GM21717 (cell line): ENCODE results near the gene CDON.

Experiments
- ATAC-seq: cut with Tn5 transposase; IDR thresholded peaks from one replicate; pipeline ENCODE4 v1.9.1; 2021; ENCODE audit warnings: mild to moderate bottlenecking, moderate library complexity; ENCODE audit not compliant: unreplicated experiment

The CDON gene

GRCh38 chr11:125946712-125947418, 115.8 kb downstream of the CDON start:
- ATAC-seq = no peak

- ATAC-seq = no peak
Measured at GRCh38 chr11:125945797-125946520, 116.7 kb downstream of the CDON start, which contains the start of gene VSIG10L2. Gene VSIG10L2, plus strand, starts transcription at chr11:125946044. Its CDS starts 12 bp downstream, at chr11:125946056.

DNA sequence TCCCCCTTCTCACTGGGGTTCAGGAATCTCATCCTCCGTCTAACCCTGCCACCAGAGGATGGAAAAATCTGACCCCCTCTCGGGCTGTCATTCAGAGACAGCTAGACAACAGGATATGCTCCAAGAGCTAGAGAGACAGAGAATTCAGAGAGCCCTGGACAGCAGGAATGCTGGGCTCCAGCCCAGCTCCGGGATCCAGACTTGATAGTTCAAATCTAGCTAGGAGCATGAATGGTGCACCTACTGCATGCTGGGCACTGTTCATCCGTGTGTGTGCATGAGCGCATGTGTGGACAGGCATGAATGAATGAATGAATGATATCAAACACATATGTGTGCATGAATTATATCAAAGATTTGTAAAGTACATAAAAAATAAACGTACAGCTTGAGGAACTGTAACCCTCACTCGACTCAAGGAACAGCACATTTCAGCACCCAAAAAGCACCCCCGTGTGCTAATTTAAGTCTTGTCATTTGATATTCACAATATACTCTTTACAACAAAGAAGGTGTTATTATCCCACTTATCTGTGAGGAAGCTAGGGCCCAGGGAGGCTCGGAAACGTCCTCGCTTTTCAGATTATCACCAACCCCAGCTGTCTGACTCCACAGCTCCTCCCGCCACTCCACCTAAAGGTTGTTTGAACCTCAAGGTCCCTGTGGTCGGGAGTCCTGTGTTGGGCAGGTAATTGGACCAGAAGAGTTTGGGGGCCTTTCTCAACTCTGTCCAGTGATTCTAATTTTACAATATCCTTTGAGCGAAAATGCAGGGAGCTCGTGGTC, 117.5 kb downstream of the CDON start:
- ATAC-seq = no peak

- ATAC-seq = no peak
Measured at GRCh38 chr11:125944350-125945010, 118.2 kb downstream of the CDON start.

- ATAC-seq = no peak
Measured at GRCh38 chr11:125943661-125944349, 118.9 kb downstream of the CDON start.

GRCh38 chr11:125942771-125943428, 119.8 kb downstream of the CDON start:
- no peak for ATAC-seq

DNA sequence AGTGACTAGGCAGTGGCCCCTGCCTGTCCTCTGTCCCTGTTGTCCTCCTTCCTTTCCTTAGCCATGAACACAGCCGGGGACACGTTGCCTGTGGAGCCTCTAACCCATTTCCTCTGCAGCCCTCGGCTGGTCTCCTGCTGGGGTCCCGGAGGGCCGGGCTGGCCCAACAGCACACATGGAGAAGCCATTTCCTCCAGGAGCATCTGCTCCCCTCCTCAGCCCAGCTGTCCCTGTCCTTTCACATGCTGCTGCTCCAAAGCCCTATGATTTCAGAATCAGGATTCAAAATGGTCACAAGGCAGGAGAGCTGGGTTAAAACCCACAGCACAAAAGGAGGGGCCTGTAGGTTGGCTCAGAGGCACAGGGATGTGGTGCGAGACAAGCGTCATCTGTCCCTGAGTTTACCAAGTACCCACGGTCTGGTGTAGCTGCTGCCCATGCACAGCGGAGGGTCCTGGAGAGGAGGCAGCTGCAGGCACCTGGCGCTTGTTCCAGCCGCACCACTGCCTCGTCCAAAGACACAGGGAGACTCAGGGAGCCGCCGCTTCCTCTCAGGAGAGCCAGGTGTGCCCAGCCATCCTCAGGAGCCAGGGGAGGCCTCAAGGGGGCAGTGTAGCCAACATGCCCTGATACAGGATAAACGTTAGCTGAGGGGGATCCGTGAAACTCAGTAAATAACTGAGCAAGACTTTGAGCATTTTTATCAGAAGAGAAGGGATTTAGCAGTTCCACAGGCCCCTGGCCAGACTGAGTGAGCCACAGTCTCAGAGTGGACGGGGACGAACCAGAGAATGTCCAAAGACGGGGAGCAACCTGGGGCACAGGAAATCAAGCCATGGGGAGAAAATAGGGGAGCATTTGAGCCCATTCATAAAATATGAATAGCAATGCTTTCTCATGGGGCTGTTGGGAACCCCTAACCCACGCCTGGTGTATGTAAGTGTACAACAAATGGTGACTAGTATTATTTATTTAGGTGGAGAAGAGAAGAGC, 120.8 kb downstream of the CDON start:
- peak; percentile 49 for ATAC-seq

GRCh38 chr11:125941267-125941618, 121.4 kb downstream of the CDON start:
- ATAC-seq = no peak

DNA sequence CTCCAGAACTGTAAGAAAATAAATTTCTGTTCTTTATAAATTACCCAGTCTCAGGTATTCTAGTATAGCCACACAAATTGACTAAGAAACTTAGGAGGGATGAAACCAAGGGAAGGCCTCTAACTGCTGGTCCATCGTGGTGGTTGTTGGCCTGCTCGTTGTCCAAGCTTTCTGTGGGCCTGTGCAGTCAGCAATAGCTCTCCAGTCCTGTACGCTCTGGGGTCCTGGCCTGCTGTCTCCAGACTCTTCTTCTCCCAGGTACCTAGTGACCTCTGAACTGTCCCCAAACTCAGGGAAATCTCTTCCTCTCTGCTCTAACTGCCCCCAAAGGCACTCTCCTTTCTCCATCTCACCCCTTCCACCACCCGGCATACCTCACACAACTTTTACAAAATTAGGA, 122.5 kb downstream of the CDON start:
- no peak for ATAC-seq

DNA sequence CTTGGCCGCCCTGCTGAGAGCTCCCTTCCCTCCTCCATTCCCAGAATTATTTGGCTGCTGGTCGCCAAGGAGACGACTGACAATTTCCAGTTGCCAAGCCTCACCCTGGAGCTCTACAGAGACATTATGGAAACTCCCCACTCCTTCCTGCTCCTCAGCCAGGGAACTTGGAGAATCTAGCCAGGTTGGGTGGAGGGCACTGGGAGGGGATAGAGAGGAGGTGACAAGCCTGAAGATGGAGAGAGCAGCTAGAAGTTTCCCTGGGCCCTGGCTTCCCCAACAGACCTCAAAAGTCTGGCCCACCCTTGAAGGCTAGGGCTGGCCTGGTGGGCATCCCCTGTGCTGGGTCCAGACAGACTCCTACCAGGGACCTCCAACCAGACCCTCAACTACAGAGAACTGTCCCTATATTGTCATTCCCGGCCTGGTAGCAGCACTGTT, 123.6 kb downstream of the CDON start:
- ATAC-seq = no peak

DNA sequence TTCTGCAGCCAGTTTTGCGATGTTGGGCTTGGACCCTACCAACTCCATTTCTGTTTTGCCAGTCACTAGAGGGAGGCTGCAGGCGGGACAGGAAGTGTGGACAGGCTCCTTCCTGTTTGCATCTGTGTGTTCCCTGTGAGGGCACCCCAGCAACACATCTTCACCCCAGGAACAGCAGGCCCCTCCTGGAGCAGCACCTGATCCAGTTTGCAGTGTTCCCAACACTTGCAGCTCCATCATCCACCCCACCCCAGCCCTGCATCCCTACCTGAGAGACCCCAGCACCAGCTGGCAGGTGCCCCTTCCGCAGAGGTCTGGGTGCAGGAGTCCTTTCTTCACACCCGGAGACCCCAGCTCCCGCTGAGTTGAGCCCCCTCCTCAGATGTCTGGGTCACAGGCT, 124.2 kb downstream of the CDON start:
- no peak for ATAC-seq

GRCh38 chr11:125935618-125936199, 127.0 kb downstream of the CDON start:
- ATAC-seq = no peak

DNA sequence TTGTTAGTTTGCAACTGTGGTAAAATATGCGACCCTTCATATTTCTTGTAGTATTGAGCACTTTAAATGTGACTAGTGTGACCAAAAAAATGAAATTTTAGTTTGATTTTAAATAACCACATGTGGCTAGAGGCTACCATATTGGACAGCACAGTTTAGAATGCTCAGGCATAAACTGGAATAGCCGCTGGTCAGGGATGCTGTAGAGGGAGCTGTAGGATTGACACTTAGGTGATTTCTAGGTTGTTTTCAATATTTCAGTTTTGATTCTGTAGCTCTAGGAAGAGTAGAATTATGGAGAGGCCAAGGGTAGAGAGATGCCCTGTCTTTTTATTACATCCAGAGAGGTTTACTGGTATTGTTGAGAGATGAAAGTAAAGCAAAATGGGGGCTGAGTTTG, 127.6 kb downstream of the CDON start:
- ATAC-seq = no peak

GRCh38 chr11:125934473-125934872, 128.2 kb downstream of the CDON start:
- ATAC-seq = no peak

DNA sequence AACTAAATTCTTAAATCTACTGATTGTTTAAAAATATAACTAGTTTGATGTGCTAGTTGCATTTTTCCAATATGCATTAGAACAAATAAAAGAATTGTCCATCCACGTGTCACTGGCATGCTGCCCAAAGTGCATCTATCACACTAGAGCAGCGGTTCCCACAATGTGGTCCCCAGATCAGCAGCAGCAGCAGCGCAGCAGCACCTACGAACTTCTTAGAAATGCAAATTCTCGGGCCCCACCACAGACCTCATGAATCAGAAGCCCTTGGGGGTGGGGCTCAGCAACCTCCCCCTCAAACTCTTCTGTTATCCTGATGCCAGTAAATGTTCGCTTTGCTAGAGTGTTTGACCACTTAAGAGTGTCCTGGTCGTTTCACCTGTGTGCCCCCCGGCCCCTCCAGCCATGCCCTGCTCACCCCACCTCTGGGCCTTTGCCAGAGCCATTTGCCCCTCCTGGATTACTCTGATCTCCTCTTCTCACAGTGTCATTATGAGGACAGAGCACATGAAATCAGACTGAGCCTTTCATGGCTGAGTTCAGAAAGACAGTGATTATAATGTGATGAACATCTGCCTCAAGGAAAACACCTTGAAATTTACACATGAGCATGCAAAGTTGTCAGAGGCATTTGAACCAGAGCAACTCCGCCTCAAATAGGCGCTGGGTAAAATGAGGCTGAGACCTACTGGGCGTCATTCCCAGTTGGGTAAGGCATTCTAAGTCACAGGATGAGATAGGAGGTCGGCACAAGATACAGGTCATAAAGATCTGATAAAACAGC, 129.4 kb downstream of the CDON start:
- ATAC-seq = no peak

DNA sequence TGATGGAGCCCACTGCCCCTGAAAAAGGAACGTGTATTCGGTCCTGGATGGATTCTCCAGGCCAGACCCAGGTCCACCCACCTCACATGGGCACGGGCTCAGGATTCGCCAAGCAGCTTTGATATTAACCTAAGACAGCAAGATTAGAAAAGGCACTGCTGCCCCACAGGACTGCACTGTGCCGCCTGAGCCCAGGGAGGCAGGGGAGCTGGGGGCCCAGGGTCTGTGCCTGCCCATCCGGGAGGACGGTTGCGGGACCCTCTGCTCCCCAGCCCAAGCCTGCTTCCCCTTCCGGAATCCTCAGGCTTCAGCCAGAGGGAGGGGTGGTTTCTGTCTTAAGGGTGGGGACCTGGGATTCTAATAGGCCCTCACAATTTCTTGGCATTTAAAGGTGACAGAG, 130.4 kb downstream of the CDON start:
- ATAC-seq = no peak

DNA sequence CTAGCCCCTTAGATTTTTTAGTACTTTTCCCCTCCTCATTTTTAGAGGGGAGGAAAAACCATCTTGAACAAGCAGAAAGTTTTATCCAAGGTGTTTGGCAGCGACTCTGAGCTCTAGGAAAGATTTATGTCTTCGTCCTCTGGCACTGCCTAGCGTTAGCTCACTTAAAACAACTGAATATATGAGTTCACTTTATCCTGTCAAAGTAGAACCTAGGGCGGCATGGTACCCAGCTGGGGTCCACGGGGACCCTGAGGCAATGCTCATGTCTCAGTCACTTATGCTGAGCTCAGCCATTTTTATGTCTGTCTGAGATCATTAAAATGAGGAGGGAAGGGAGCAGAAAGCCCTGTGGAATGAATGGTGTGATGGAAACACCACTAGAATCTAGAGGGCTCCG, 131.0 kb downstream of the CDON start:
- no peak for ATAC-seq

DNA sequence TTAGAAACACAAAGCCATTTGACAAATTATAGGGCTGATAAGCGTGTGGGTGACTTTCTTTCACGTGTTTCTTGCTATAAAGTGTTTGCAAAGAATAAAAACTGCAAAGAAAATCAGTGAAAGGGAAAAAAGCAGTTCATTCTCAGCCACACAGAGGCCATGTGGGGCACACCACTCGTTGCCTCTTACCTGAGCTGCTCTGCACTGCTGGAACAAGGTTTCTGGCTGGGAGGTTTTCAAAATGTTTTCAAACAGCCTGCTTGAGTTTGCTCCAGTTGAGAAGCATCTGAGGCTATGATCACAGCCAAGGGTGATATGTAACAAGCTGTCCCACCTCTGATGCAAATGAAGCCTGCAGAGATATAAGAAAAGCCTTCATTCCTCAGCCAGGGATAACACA, 131.6 kb downstream of the CDON start:
- no peak for ATAC-seq
